Renal cortical epithelial cell (primary cell): Measurements from ENCODE around the gene DEFB129. TPM values are rescaled to one million over a fixed set of nuclear protein-coding genes. Genes with fewer than 3 reads are reported as not detected.
"Not testable (repeated sequence)": the region's sequence is repeated elsewhere in the genome, so short reads cannot be mapped to it uniquely, and the experiment has no call there.

ENCODE experiments used
- DNase-seq: peaks from one replicate; pipeline ENCODE4 v3.0.0-alpha.2; 2011; ENCODE audit warnings: low read depth
- total RNA-seq: library from RNA; depleted of rRNA; stranded (reverse); fragments of >200 nt; gene quantifications from 2 replicates; pipeline ENCODE4 v1.2.3, GENCODE V29; 2014

DEFB129 gene, protein sequence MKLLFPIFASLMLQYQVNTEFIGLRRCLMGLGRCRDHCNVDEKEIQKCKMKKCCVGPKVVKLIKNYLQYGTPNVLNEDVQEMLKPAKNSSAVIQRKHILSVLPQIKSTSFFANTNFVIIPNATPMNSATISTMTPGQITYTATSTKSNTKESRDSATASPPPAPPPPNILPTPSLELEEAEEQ
- not detected in 2 replicates for total RNA-seq

DNA sequence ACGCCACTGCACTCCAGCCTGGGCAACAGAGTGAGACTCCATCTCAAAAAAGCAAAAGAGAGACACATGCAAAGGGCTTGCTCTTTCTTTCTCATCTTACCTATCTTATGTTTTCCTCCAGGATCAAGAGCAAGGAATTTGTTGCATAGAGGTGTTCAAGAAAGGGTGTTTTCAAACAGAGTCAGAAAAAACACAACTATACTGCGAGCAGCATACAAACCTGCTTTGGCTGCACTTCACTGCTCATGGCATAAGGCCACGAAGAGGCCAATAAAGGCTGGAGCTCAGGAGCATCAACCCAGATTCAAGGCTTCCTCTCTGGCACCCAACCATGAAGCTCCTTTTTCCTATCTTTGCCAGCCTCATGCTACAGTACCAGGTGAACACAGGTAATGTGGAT is at the start of gene DEFB129:
DEFB129 (plus strand) TSS at position 301 of the 400 bp plus-strand sequence; CDS start at position 332, 31 bp downstream.
- no peak for DNase-seq

DNA sequence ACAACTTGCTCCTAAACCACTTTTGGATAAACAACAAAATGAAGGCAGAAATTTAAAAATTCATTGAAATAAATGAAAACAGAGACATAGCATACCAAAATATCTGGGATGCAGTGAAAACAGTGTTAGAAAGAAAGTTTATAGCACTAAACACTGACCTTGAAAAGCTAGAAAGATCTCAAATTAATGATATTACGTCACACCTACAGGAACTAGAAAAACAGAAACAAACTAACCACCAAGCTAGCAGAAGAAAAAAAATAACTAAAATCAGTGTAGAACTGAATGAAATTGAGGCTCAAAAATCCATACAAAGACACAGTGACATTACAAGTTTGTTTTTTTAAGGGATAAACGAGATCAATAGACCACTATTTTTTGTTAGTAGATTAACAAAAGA is 42.8 kb upstream of the DEFB129 start:
- no peak for DNase-seq

DNA sequence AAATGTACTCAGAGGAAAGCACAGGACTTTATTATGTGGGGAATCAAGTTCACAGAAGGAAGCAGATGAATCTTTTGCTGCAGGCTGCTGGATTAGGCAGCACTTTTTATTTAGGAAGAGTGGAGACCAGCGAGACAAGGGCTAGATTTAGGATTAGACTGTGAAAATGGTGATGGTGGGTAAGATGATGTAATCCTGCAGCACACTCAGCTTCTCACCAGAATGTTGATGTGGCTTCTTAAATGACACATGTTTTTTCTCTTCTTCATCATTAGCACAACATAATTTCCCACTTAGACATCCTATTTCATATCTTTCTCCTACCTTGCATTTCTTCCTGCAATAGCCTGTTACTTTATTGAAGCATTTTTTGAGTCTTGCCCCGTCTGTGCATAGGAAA is 39.3 kb upstream of the DEFB129 start:
- no peak for DNase-seq

DNA sequence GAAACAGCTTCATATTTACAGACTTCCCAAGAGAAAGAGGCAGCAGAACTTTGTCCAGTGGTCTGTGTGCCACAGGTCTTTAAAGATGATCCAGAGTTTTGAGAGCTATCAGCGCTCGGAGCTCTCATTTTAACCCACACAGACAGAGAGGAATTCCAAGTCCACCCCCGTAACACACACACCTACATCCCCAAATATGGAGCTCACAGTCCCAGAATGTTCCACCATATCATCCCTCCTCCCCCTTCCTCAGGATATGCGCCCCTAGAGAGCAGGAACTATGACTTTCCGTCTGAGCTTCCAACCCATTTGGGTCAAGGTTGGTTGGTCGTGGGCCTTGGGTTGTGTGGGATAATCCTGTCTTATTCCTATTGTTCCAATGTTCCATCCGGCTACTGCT is 37.4 kb upstream of the DEFB129 start, which contains the start of gene DEFB128:
DEFB128 (minus strand) TSS at position 101 of the 400 bp plus-strand sequence; CDS start at position 13, 88 bp downstream.
- no peak for DNase-seq

DNA sequence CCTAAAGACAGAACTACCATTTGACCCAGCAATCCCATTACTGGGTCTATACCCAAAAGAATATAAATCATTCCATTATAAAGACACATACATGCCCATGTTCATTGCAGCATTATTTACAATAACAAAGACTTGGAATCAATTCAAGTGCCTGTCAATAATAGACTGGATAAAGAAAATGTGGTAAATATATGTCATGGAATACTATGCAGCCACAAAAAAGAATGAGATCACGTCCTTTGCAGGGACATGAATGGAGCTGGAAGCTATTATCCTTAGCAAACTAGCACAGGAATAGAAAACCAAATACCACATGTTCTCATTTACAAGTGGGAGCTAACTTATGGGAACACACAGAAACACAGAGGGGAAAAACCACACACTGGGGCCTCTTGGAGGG is 28.8 kb upstream of the DEFB129 start:
- no peak for DNase-seq

DNA sequence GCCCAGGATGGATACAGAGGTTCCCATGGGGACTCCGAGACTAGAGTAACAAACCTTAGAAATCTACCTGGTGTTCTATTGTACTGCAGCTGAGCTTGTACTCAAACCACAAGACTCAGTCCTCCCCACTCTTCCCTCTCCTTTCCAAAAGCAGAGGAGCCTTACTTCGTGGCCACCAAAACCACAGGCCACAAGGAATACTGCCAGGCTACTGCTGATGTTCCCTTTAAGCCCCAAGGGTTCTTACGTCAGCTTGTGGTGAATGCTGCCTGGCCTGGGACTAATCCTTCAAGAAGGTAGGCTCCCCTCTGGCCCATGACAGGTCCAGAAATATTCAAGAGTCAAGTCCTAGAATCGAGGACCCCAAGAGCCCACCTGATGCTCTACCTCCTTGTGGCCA is 27.1 kb upstream of the DEFB129 start:
- DNase-seq: no peak

DNA sequence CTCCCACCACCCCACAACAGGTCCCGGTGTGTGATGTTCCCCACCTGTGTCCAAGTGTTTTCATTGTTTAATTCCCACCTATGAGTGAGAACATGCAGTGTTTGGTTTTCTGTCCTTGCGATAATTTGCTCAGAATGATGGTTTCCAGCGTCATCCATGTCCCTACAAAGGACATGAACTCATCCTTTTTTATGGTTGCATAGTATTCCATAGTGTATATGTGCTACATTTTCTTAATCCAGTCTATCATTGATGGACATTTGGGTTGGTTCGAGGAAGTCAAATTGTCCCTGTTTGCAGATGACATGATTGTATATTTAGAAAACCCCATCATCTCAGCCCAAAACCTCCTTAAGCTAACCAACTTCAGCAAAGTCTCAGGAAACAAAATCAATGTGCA is 23.4 kb upstream of the DEFB129 start:
- DNase-seq: not testable (repeated sequence)

DNA sequence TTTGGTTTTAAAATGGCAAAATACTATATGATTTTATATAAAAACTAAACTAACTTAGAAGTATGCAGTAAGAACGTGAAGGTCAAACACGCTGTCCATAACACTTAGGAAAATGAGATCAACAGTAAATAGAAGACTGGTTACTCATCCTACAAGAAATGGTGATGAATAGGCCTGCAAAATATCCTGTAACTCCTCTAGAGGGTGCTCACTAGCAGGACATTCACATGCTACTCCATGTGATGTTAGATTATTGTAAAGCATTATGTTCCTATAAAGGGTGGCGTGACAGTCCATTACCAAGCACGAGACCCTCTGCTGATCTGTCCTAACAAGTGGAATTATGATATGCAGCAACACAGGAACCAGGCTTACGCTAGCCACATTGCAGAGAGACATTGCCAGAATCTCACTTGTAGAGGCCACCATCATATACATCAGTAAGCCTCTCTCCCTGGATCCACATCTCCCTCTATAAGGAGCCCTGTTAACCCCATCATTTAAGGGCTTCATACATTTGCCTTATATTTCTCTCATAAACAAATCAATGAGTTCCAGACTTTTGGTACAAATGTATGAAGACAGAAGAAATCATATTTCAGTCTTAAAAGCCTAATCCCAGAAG is 18.0 kb upstream of the DEFB129 start:
- peak; percentile 70 for DNase-seq

DNA sequence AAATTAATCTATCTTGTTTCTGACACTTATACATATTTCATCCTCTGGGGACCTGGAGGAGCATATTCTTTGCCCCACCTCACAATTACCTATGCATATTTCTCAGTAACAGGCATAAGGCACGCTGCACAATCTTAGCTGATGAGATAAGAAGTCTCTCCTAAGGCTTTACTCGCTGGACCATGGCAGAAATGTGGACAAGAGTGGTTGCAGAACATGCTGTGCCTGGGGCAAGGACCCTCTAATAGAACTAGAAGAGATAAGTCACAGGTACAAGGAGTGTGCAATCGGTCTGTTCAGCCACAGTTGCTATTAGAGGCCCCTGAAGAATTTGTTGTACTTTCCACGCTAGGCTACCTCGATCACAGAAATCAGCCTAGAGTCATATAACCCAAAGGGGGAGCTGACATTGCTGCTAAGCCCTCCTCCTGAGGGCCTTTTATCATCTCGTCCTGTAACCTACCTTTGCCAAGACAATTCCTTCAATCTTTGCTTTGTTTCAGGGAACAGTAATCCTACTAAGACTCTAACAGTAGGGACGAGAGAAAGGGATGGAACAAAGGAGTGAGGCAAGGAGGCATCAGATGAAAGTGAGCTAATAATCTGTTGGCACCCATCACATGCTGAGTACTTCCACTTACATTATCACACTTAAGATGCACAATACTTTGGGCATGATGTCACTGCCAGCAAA is 16.1 kb upstream of the DEFB129 start:
- no peak for DNase-seq

DNA sequence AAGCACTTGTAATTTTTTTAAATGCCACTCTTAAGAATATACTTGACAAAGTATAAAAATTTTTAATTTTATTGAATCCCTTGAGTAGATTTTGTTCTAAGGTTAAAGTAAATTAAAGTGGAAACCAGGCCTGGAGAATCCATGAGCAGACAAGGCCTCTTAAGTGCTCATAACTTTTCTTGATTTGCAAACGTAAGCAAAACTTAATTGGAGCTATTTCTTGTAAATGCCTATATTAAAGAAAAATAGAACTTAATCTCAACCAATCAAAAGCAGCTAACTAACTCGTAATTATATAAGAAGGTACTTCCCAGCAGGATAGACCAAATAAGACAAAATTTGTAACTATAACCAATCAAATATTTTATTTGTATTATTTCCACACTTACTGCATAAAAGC is 12.7 kb upstream of the DEFB129 start:
- no peak for DNase-seq

DNA sequence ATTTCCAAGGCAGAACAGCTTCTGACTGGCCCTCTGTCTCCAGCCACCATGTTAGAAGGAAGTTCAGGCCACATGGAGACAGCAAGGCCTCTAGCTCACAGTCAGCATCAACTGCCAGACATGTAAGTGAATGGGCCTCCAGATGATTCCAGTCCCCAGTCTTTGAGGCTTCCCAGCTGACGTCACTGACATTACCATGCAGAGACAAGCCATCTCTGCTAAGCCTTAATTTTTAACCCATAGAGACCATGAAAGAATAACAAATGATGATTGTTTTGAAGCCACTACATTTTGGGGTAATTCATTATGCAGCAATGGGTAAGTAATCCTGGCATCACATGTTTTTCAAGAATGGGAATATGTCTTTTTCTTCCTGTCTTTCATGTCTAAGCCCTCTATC is 11.3 kb upstream of the DEFB129 start:
- DNase-seq: no peak

DNA sequence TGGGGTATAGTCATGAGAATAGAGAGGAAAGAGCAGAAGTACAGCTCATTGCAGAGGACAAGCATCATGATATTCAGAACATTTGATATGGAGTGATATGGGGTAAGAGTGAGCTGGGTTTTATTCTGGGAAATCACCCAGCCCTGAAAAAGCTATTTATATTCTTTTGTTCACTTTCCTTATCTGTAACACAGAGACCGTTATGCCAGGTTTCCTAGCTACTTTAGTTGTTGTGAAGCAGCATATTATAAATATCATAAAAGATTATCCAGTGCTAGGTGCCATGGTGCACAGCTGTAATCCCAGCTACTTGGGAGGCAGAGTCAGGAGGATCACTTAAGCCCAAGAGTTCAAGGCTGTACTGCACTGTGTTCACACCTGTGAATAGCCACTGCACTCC is 9.8 kb upstream of the DEFB129 start:
- no peak for DNase-seq

DNA sequence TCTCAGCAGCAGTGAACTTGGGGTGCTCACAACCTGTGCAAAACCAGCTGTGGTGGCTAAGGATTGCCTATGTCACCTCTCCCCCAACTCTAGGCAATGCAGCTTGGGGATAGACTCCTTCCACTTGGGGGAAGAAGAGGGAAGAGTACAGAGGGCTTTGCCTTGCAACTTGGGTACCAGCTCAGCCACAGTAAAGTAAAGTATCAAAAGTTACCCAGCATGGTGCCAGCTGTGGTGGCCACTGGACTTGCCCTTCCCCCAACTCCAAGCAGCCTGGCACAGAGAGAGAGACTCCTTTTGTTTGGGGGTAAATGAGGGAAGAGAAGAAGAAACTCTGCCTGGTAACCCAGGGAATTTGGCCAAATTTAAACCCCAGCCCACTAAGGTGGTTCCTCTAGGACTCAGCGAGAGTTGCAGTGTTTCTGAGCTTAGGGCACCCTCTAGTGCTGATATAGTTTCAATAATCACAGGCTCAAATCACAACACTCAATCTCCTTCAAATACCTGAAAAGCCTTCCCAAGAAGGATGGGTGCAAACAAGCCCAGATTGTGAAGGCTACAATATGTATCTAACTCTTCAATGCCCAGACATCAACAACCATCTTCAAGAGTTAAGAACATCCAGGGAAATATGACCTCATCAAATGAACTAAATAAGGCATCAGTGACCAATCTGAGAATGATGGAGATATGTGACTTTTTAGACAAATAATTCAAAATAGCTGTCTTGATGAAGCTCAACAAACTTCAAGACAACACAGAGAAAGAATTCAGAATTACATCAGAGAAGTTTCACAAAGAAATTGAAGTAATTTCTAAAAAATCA is 7.6 kb upstream of the DEFB129 start:
- DNase-seq: peak; percentile 26

DNA sequence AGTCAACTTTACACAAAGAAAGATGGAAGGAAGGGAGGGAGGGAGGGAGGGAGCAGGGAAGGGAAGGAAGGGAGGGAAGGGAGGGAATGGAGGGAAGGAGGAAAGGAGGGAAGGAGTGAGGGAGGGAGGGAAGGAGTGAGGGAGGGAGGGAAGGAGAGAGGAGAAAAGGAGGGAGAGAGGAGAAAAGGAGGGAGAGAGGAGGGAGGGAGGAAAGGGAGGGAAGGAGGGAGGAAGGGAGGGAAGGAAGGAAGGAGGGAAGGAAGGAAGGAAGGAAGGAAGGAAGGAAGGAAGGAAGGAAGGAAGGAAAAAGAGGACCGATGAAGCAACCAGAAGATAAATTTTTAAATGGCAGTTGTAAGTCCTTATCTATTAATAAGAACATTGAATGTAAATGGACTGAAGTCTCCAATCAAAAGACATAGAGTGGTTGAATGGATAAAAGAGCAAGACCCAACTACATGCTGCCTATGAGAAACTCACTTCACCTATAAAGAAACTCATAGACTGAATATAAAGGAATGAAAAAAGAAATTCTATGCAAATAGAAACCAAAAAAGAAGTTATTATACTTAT is 5.7 kb upstream of the DEFB129 start:
- no peak for DNase-seq

DNA sequence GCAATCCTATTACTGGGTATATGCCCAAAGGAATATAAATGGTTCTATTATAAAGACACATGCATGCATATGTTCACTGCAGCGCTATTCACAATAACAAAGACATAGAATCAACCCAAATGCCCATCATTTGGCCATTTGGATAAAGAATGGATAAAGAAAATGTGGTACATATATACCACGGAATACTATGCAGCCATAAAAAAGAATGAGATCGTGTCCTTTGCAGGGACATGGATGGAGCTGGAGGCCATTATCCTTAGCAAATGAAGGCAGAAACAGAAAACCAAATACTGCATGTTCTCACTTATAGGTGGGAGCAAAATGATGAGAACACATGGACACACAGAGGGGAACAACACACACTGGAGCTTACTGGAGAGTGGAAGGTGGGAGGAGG is 1.2 kb upstream of the DEFB129 start:
- DNase-seq: not testable (repeated sequence)

DNA sequence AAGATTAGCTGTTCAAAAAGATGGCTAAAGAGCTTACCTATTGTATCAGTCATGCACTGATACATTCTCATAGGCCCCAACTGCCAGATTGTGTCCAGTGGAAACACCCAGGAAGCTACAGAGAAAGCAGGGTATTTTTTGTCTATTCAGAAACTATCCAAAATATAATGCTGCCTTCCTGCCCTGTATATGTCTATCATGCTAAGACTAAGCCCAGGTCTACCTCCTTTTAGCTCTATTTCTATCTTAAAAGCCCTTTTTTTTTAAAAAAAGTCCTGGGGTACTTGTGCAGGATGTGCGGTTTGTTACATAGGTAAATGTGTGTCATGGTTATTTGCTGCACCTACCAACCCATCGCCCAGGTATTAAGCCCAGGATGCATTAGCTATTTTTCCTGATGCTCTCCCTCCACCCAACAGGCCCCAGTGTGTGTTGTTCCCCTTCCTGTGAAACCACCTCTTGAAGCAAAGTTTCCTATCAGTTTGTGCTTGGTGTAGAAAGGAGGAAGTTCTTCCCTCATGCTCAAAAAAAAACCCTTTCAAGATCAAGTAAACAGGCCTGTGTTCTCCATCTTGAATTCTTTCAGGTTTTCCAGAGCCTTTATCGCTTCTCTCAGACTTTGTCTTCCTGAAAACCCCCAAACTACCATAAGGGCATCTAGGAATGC is 514 bp downstream of the DEFB129 start:
- no peak for DNase-seq

DNA sequence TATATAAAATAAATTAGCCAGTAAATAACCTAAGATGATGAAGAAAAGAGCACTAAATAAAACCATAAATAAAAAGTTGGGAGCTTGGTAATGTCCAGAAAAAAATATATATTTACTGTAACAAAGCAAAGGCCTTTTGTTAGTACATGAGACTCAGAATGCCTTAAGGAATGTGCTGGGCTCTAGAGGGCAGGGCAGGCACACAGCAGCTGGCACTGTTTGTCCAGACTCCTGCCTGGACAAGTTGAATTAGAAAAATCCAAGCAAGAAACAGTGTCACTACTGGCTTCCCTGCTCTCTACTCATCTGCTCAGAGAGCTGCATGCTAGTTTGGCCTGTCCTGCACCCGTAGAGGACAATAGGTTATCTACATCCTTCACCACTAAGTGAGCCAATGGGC is 8.8 kb downstream of the DEFB129 start:
- peak; percentile 31 for DNase-seq

DNA sequence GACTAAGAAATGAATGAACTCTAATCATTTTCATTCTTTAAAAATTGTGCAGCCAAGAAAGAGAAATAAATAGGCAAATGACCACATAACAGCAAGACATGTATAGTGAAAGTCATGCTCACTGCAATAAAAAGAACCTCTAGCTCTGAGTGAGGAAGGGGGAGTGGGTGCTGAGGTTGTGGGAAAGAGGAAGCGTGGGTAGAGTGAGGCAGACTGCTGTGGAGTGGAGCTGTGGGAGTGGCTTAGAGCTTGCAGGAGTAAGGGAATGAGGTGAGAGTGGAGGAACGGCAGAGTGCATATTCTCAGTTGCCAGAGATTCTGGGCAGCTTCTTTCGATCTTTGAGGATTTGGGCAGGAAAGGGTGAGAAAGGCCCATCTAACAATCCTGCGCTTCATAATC is 10.4 kb downstream of the DEFB129 start:
- no peak for DNase-seq

DNA sequence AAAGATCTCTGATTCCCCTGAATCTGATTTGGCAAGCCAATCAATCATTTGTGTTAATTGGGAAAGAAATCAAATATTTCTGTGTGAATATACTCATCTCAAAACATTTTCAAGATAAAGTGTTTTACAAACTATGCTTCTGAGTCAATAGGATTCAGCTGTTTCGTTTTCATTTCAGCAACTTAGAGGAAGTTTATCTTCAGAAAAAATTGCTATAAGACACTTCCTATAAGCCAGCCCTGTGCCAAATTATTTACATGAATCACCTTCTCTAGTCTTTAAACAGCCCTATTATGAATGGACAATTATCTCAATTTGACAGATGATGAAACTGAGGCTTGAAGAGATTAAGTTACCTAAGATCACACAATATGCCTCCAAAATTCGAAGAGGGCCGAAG is 10.9 kb downstream of the DEFB129 start:
- DNase-seq: no peak

DNA sequence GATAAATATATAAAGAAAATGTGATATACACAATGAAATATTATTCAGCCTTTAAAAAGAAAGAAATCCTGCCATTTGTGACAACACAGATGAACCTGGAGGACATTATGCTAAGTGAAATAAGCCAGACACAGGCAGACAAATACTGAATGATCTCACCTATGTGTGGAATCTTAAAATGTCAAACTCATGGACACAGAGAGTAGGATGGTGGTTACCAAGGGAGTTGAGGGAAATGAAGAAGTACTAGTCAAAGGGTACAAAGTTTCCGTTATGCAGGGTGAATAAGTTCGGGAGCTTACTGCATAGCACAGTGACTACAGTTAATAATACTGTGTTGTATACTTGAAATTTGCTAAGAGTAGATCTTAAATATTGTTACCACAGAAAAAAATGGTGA is 15.8 kb downstream of the DEFB129 start:
- no peak for DNase-seq

DNA sequence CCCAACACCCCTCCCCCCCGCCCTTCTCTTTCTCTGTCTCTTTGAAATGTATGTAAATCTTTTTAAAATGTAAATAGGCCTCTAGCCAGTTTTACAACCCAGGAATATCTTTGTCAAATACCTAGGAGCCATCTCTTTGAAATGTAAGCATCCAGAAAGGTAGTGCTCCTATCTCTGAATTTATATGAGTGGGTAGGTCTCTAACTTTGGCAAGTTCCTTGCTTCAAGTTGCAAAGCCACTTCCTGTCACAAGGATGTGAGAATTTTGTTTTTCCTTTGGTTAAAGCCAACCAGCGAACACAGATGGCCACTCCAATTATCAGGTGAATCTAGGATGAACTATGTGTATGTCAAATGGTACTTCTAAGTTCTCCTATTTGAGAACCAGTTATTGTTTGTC is 24.3 kb downstream of the DEFB129 start:
- no peak for DNase-seq
